ENCODE measurements around the gene PTPN21.

PTPN21 gene

GRCh38 chr14:88554457-88555286 is at the start of gene PTPN21:
Gene PTPN21 (minus strand): TSS chr14:88555007. CDS start chr14:88550417, 4,590 bp downstream.
- no peaks in the 10 kb centered on the region for H3K9me3 ChIP-seq (ENCODE audit: control insufficient read depth, insufficient read depth, low read length)
- H3K4me1 ChIP-seq (ENCODE audit: control insufficient read depth, insufficient read depth, low read length), result peaks cover 2% of the 10 kb centered on the region; the same call in 1 of the 2 replicates
- no peak for DNase-seq (ENCODE audit: low read depth, low spot score)
- H3K27ac ChIP-seq (ENCODE audit: low read length), result no peak within 1 kb of the TSS
- H3K27me3 ChIP-seq (ENCODE audit: control insufficient read depth, insufficient read depth, low read length), result no peaks in the 10 kb centered on the region
- H3K4me3 ChIP-seq (ENCODE audit: low read length), result peak within 1 kb of the TSS; percentile 65
- no CpG with 5 or more reads among the region's 103 CpGs for whole genome bisulfite sequencing (ENCODE audit: insufficient coverage, insufficient read length)
- H3K36me3 ChIP-seq (ENCODE audit: control insufficient read depth, insufficient read depth, low read length), result no peaks in the 10 kb centered on the region

GRCh38 chr14:88604212-88604611 is 49.4 kb upstream of the PTPN21 start:
- Histone ChIP-seq H3K4me3 (ENCODE audit: low read length) (no peak overlapping the region), H3K36me3 (ENCODE audit: control insufficient read depth, insufficient read depth, low read length) (peaks cover 30% of the 10 kb centered on the region), H3K27me3 (ENCODE audit: control insufficient read depth, insufficient read depth, low read length) (no peaks in the 10 kb centered on the region), H3K9me3 (ENCODE audit: control insufficient read depth, insufficient read depth, low read length) (no peaks in the 10 kb centered on the region), H3K4me1 (ENCODE audit: control insufficient read depth, insufficient read depth, low read length) (no peaks in the 10 kb centered on the region), H3K27ac (ENCODE audit: low read length) (no peak overlapping the region)
- no peak for DNase-seq (ENCODE audit: low read depth, low spot score)

- WGBS (ENCODE audit: insufficient coverage, insufficient read length), result no CpG with 5 or more reads among the region's 10 CpGs
- Histone ChIP-seq H3K9me3 (ENCODE audit: control insufficient read depth, insufficient read depth, low read length) (no peaks in the 10 kb centered on the region), H3K27ac (ENCODE audit: low read length) (no peak overlapping the region), H3K4me1 (ENCODE audit: control insufficient read depth, insufficient read depth, low read length) (no peaks in the 10 kb centered on the region), H3K27me3 (ENCODE audit: control insufficient read depth, insufficient read depth, low read length) (no peaks in the 10 kb centered on the region), H3K36me3 (ENCODE audit: control insufficient read depth, insufficient read depth, low read length) (peaks cover 22% of the 10 kb centered on the region; the same call in 1 of the 2 replicates), H3K4me3 (ENCODE audit: low read length) (no peak overlapping the region)
- no peak for DNase-seq (ENCODE audit: low read depth, low spot score)
Measured at GRCh38 chr14:88599761-88600439, 45.1 kb upstream of the PTPN21 start.

GRCh38 chr14:88599326-88599725 is 44.5 kb upstream of the PTPN21 start:
- no peak for DNase-seq (ENCODE audit: low read depth, low spot score)
- H3K9me3 ChIP-seq (ENCODE audit: control insufficient read depth, insufficient read depth, low read length), result no peaks in the 10 kb centered on the region
- no peaks in the 10 kb centered on the region for H3K27me3 ChIP-seq (ENCODE audit: control insufficient read depth, insufficient read depth, low read length)
- no peaks in the 10 kb centered on the region for H3K4me1 ChIP-seq (ENCODE audit: control insufficient read depth, insufficient read depth, low read length)
- H3K4me3 ChIP-seq (ENCODE audit: low read length), result no peak overlapping the region
- H3K36me3 ChIP-seq (ENCODE audit: control insufficient read depth, insufficient read depth, low read length), result peaks cover 22% of the 10 kb centered on the region; the same call in 1 of the 2 replicates
- WGBS (ENCODE audit: insufficient coverage, insufficient read length), result no CpG with 5 or more reads among the region's 8 CpGs
- H3K27ac ChIP-seq (ENCODE audit: low read length), result no peak overlapping the region

- no CpG with 5 or more reads among the region's 2 CpGs for WGBS (ENCODE audit: insufficient coverage, insufficient read length)
- no peaks in the 10 kb centered on the region for H3K9me3 ChIP-seq (ENCODE audit: control insufficient read depth, insufficient read depth, low read length)
- no peak overlapping the region for H3K4me3 ChIP-seq (ENCODE audit: low read length)
- H3K36me3 ChIP-seq (ENCODE audit: control insufficient read depth, insufficient read depth, low read length), result peaks cover 20% of the 10 kb centered on the region; the same call in 1 of the 2 replicates
- no peak for DNase-seq (ENCODE audit: low read depth, low spot score)
- no peaks in the 10 kb centered on the region for H3K4me1 ChIP-seq (ENCODE audit: control insufficient read depth, insufficient read depth, low read length)
- no peaks in the 10 kb centered on the region for H3K27me3 ChIP-seq (ENCODE audit: control insufficient read depth, insufficient read depth, low read length)
- no peak overlapping the region for H3K27ac ChIP-seq (ENCODE audit: low read length)
Measured at GRCh38 chr14:88598097-88598675, 43.4 kb upstream of the PTPN21 start.

- WGBS (ENCODE audit: insufficient coverage, insufficient read length), result no CpG with 5 or more reads among the region's 4 CpGs
- H3K27ac ChIP-seq (ENCODE audit: low read length), result no peak overlapping the region
- H3K9me3 ChIP-seq (ENCODE audit: control insufficient read depth, insufficient read depth, low read length), result no peaks in the 10 kb centered on the region
- DNase-seq (ENCODE audit: low read depth, low spot score), result no peak
- peaks cover 20% of the 10 kb centered on the region; the same call in 1 of the 2 replicates for H3K36me3 ChIP-seq (ENCODE audit: control insufficient read depth, insufficient read depth, low read length)
- no peaks in the 10 kb centered on the region for H3K4me1 ChIP-seq (ENCODE audit: control insufficient read depth, insufficient read depth, low read length)
- H3K27me3 ChIP-seq (ENCODE audit: control insufficient read depth, insufficient read depth, low read length), result no peaks in the 10 kb centered on the region
- no peak overlapping the region for H3K4me3 ChIP-seq (ENCODE audit: low read length)
Measured at GRCh38 chr14:88597601-88598000, 42.8 kb upstream of the PTPN21 start.

- Histone ChIP-seq H3K4me3 (ENCODE audit: low read length) (no peak overlapping the region), H3K4me1 (ENCODE audit: control insufficient read depth, insufficient read depth, low read length) (no peaks in the 10 kb centered on the region), H3K27ac (ENCODE audit: low read length) (no peak overlapping the region), H3K36me3 (ENCODE audit: control insufficient read depth, insufficient read depth, low read length) (peaks cover 18% of the 10 kb centered on the region; the same call in 1 of the 2 replicates), H3K27me3 (ENCODE audit: control insufficient read depth, insufficient read depth, low read length) (no peaks in the 10 kb centered on the region), H3K9me3 (ENCODE audit: control insufficient read depth, insufficient read depth, low read length) (no peaks in the 10 kb centered on the region)
- DNase-seq (ENCODE audit: low read depth, low spot score), result no peak
- WGBS (ENCODE audit: insufficient coverage, insufficient read length), result no CpG with 5 or more reads among the region's 4 CpGs
Measured at GRCh38 chr14:88597038-88597437, 42.2 kb upstream of the PTPN21 start.

GRCh38 chr14:88592031-88592430 is 37.2 kb upstream of the PTPN21 start:
- no peak overlapping the region for H3K4me3 ChIP-seq (ENCODE audit: low read length)
- no peak for DNase-seq (ENCODE audit: low read depth, low spot score)
- no peaks in the 10 kb centered on the region for H3K4me1 ChIP-seq (ENCODE audit: control insufficient read depth, insufficient read depth, low read length)
- peaks cover 8% of the 10 kb centered on the region; the same call in 1 of the 2 replicates for H3K36me3 ChIP-seq (ENCODE audit: control insufficient read depth, insufficient read depth, low read length)
- no peaks in the 10 kb centered on the region for H3K9me3 ChIP-seq (ENCODE audit: control insufficient read depth, insufficient read depth, low read length)
- H3K27ac ChIP-seq (ENCODE audit: low read length), result no peak overlapping the region
- H3K27me3 ChIP-seq (ENCODE audit: control insufficient read depth, insufficient read depth, low read length), result no peaks in the 10 kb centered on the region
- WGBS (ENCODE audit: insufficient coverage, insufficient read length), result no CpG with 5 or more reads among the region's 1 CpG

- Histone ChIP-seq H3K27ac (ENCODE audit: low read length) (no peak overlapping the region), H3K36me3 (ENCODE audit: control insufficient read depth, insufficient read depth, low read length) (peaks cover 3% of the 10 kb centered on the region; the same call in 1 of the 2 replicates), H3K27me3 (ENCODE audit: control insufficient read depth, insufficient read depth, low read length) (no peaks in the 10 kb centered on the region), H3K9me3 (ENCODE audit: control insufficient read depth, insufficient read depth, low read length) (no peaks in the 10 kb centered on the region), H3K4me1 (ENCODE audit: control insufficient read depth, insufficient read depth, low read length) (no peaks in the 10 kb centered on the region), H3K4me3 (ENCODE audit: low read length) (no peak overlapping the region)
- no peak for DNase-seq (ENCODE audit: low read depth, low spot score)
- no CpG with 5 or more reads among the region's 4 CpGs for WGBS (ENCODE audit: insufficient coverage, insufficient read length)
Measured at GRCh38 chr14:88590173-88590572, 35.4 kb upstream of the PTPN21 start.

- DNase-seq (ENCODE audit: low read depth, low spot score), result no peak
- no peaks in the 10 kb centered on the region for H3K27me3 ChIP-seq (ENCODE audit: control insufficient read depth, insufficient read depth, low read length)
- no CpG with 5 or more reads among the region's 5 CpGs for WGBS (ENCODE audit: insufficient coverage, insufficient read length)
- no peak overlapping the region for H3K4me3 ChIP-seq (ENCODE audit: low read length)
- no peak overlapping the region for H3K27ac ChIP-seq (ENCODE audit: low read length)
- H3K4me1 ChIP-seq (ENCODE audit: control insufficient read depth, insufficient read depth, low read length), result no peaks in the 10 kb centered on the region
- peaks cover 7% of the 10 kb centered on the region; the same call in 1 of the 2 replicates for H3K36me3 ChIP-seq (ENCODE audit: control insufficient read depth, insufficient read depth, low read length)
- no peaks in the 10 kb centered on the region for H3K9me3 ChIP-seq (ENCODE audit: control insufficient read depth, insufficient read depth, low read length)
Measured at GRCh38 chr14:88588081-88588480, 33.3 kb upstream of the PTPN21 start.
